ENCODE results near the gene MTA3.

DNA sequence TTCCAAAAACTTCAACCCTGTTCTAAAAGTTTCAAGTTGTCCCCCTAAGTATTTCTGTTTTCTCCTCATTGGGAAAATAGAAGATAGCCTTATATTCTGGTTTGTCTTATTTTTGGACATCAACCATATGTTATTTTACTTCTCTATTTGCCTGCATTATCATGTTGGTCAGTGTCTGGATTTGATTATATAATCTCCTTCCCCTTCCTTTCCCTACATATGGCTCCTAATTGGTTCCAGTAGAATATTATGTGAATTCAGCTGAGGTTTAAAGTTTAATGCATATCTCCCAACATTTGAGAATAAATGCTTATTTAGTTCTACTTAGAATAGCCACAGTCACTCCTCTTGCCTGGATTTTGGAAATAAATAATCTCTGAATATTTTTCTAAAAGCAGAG lies 128.6 kb downstream of the MTA3 start:
- TF ChIP-seq, protein P1, sequence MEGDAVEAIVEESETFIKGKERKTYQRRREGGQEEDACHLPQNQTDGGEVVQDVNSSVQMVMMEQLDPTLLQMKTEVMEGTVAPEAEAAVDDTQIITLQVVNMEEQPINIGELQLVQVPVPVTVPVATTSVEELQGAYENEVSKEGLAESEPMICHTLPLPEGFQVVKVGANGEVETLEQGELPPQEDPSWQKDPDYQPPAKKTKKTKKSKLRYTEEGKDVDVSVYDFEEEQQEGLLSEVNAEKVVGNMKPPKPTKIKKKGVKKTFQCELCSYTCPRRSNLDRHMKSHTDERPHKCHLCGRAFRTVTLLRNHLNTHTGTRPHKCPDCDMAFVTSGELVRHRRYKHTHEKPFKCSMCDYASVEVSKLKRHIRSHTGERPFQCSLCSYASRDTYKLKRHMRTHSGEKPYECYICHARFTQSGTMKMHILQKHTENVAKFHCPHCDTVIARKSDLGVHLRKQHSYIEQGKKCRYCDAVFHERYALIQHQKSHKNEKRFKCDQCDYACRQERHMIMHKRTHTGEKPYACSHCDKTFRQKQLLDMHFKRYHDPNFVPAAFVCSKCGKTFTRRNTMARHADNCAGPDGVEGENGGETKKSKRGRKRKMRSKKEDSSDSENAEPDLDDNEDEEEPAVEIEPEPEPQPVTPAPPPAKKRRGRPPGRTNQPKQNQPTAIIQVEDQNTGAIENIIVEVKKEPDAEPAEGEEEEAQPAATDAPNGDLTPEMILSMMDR (IDR thresholded peaks at IDR 0.05; ENCODE audit: low read depth, low read length): no peak
- no peak for TF ChIP-seq POLR2A (IDR thresholded peaks at IDR 0.05; ENCODE audit: extremely low read depth, insufficient read length)
- no peak for TF ChIP-seq MYC (IDR thresholded peaks at IDR 0.05; ENCODE audit: low read depth, low read length)

Data from NB4 (cell line).